Head of caudate nucleus (tissue), 42 donors: ENCODE data around the gene TBXT.
"Not testable (repeated sequence)": the region's sequence is repeated elsewhere in the genome, so short reads cannot be mapped to it uniquely, and the experiment has no call there.

ENCODE experiments used
- DNase-seq, 42 donors: peaks; one replicate each; pipeline versions ENCODE4 v3.0.0 to v3.0.0-alpha.2; 2020 to 2021; ENCODE audit warnings: mixed read lengths in 7 of 42
- intact Hi-C: fragments of 100-400 bp; cut with DNase I; formaldehyde crosslinking; loops from one replicate; pipeline ENCODE4 v1.15.0; 2022

The TBXT gene

GRCh38 chr6:166127624-166128472, 39.8 kb downstream of the TBXT start:
- intact Hi-C loops: no loop called here
- no peak for DNase-seq

- intact Hi-C loops, DNase-seq: not testable (repeated sequence)
Observed at GRCh38 chr6:166123115-166123514, 44.5 kb downstream of the TBXT start.

- intact Hi-C loops: no loop called here
- DNase-seq: no peak
Observed at GRCh38 chr6:166121726-166122125, 45.9 kb downstream of the TBXT start.

- DNase-seq: no peak
- intact Hi-C loops: no loop called here
Observed at GRCh38 chr6:166119116-166119911, 48.3 kb downstream of the TBXT start.

- intact Hi-C loops: no loop called here
- DNase-seq: no peak
Observed at GRCh38 chr6:166115609-166116008, 52.0 kb downstream of the TBXT start.

- no peak for DNase-seq
- intact Hi-C loops: no loop called here
Observed at GRCh38 chr6:166112580-166112979, 55.1 kb downstream of the TBXT start.

GRCh38 chr6:166109608-166110007, 58.0 kb downstream of the TBXT start:
- intact Hi-C loops: loop anchor here (5.0 kb wide), 1 partner anchor 222 kb away; no protein-coding TSS in a partner anchor
- DNase-seq: no peak
